Mucosa of gallbladder (tissue), 1 donor: ENCODE data around the gene SPACDR. TPM values are rescaled to one million over a fixed set of nuclear protein-coding genes. Genes with fewer than 3 reads are reported as not detected.
A peak's percentile ranks its signal among the peaks of the same experiment; 100 is the strongest.
"Not testable (repeated sequence)": the region's sequence is repeated elsewhere in the genome, so short reads cannot be mapped to it uniquely, and the experiment has no call there.

Source experiments
- DNase-seq: peaks from one replicate; pipeline ENCODE4 v3.0.0-alpha.2; 2020; ENCODE audit warnings: low spot score
- total RNA-seq: library from RNA; stranded (reverse); gene quantifications from one replicate; pipeline ENCODE4 v1.2.1, GENCODE V29; 2021
- donor health status: DM: no; HTN: no; CAD: no.

SPACDR gene
- total RNA-seq, 1 donor from 2014 or later: 1.2 TPM

DNA sequence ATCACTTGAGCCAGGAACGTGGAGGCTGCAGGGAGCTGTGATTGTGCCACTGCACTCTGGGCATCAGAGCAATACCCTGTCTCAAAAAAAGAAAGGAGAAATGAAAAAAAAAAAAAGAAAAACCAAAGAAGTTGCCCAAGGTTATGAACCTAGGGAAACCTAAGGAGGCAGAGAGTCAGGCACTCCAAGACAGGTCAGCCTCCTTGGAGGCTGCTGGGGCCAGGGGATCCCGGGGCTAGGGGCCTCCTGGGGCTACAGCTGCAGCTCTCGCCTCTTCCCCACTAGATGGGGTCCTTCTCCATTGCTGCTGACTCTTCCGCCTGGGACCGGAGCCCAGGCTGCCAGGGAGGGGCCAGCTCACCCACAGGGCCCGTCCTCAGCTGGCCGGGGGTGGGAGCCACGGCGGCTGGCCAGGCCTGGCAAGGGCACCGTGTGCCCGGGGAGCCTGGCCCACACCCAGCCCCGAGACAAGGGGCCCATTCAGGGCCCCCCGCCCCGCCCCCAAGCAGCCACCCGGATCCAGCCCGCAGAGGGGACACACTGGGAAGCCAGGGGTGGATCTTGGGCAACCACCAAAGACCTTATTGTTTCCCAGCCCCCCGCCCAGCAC, 1.7 kb upstream of the SPACDR start:
- DNase-seq: peak; percentile 73

DNA sequence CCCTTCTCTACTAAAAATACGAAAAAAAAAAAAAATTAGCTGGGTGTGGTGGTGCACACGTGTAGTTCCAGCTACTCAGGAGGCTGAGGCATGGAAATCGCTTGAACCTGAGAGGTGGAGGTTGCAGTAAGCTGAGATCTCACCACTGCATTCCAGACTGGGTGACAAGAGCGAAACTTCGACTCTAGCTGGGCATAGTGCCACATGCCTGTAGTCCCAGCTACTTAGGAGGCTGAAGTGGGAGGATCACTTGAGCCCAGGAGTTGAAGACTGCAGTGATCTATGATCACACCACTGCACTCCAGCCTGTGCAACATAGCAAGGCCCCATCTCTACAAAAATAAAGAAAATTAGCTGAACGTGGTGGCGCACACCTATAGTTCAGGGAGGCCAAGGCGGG, 1.2 kb upstream of the SPACDR start:
- no peak for DNase-seq

DNA sequence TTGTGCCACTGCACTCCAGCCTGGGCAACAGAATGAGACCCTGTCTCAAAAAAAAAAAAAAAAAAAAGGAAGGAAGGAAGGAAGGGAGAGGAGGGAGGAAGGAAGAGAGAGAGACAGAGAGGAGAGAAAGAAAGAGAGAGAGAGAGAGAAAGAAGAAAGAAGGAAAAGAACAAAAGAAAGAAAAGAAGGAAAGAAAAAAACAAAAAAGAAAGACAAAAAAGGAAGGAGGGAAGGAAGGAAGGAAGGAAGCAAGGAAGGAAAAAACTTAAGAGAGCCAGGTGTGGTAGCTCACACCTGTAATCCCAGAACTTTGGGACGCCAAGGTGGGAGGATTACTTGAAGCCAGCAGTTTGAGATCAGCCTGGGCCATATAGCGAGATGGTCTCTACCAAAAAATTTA, 731 bp upstream of the SPACDR start:
- DNase-seq: no peak

DNA sequence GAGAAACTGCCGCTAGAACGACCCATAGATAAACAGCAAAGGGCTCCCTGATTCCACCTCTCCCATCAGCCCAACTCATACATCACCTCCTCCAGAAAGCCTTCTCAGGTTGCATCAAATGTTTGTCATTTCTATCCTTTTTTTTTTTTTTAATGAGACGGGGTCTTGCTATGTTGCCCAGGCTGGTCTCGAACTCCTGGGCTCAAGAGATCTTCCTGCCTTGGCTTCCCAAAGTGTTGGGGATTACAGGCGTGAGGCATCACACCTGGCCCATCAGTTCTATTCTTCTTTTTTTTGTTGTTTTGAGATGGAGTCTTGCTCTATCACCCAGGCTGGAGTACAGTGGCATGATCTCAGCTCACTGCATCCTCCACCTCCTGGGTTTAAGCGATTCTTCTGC, 7.0 kb downstream of the SPACDR start:
- DNase-seq: no peak

DNA sequence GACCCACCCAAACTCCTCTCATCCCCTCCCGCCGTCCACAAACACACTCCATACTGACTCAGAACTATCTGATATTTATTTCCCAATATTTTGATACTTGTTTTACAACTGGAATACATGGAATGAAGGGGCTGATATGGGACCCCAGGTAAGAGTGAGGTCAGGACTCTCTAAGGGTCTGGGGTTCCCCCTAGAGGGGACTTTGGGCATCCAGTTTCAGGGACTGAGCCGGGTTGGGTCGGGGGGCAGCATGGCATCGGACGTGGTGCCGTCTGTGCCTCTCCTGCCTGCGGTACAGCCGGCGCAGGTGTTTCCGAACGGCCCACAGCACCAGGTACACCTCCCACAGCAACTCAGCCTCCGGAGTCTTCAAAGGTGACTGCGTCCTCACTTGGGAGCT, 7.5 kb downstream of the SPACDR start:
- DNase-seq: no peak

DNA sequence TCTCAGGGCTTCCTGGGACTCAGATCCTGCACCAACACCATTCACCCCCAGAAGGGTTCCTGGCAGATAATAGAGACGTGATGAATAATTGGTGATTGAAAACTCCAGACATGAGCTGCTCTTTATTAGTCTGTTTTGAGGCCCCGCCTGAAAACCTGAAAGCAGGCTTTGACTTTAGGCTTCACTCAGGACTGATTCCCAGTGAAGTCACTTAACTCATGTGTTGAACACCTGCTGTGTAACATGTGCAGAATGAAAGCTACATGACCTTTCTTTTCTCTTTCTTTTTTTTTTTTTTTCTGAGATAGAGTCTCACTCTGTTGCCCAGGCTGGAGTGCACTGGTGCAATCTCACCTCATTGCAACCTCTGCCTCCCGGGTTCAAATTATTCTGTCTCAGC, 8.9 kb downstream of the SPACDR start:
- DNase-seq: no peak

DNA sequence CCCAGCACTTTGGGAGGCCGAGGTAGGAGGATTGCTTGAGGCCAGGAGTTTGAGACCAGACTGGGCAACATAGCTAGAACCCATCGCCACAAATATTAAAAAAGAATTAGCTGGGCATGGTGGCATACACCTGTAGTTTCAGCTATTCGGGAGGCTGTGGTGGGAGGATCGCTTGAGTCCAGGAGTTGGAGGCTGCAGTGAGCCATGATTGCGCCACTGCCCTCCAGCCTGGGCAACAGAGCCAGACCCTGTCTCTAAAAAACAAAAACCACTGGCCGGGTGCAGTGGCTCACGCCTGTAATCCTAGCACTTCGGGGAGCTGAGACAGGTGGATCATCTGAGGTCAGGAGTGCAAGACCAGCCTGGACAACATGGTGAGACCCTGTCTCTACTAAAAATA, 10.2 kb downstream of the SPACDR start:
- not testable (repeated sequence) for DNase-seq

DNA sequence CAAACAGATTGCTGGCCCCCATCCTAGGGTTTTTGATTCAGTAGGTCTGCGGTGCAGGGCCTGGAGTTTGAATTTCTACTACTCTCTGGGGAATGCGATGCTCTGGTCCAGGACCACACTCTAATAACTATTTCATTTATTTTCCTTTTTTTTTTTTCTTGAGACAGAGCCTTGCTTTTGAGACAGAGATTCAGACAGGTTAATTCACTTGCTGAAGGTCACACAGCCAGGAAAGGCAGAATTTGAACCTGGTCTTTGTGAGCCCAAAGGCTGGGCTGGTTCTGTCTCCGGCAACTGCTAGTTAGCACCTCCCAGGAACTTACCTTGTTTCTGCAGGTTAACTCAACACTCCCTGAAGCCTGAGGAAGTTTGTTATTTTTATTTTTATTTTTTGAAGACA, 11.5 kb downstream of the SPACDR start:
- no peak for DNase-seq

DNA sequence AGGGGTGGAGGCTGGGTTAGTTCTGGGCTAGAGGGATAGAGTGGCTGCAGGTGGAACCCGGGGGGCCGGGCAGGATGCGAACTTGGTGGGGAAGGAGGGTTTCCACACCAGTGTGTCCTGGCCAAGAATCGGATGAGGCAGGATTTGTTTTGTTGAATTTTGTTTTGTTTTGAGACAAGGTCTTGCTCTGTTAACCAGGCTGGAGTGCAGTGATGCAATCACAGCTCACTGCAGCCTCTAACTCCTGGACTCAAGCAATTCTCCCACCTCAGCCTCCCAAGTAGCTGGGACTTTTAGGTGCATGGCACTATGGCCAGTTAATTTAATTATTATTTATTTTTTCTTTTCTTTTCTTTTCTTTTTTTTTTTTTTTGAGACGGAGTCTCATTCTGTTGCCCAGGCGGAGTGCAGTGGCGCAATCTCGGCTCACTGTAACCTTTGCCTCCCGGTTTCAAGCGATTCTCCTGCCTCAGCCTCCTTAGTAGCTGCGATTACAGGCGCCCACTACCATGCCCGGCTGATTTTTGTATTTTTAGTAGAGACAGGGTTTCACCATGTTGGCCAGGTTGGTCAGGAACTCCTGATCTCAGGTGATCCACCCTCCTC, 14.8 kb downstream of the SPACDR start:
- no peak for DNase-seq

DNA sequence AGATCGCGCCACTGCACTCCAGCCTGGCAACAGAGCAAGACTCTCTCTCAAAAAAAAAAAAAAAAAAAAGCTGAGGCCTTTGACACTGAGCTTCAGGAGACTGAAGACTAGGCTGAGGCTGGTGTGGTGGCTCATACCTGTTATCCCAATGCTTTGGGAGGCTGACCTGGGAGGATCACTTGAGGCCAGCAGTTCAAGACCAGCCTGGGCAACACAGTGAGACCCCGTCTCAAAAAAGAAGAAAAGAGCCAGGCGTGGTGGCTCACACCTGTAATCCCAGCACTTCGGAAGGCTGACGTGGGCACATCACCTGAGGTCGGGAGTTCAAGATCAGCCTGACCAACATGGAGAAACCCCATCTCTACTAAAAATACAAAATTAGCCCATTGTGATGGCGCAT, 16.7 kb downstream of the SPACDR start:
- not testable (repeated sequence) for DNase-seq

DNA sequence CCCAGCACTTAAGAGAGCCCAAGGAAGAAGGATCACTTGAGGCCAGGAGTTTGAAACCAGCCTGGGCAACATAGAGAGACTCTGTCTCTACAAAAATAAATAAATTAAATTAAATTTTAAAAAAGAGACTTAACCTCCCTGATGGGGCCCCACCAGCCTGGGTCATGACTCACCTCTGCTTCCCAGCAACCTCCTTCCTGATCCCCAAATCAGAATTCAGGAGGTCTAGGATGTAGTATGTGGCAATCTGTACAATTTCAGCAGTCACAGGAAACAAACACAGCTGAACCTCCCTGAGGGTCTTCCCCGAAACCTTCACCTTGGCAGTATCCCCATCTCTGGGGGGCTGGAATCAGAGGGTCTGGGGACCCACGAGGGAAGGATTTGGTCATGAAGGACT, 18.0 kb downstream of the SPACDR start:
- DNase-seq: no peak

DNA sequence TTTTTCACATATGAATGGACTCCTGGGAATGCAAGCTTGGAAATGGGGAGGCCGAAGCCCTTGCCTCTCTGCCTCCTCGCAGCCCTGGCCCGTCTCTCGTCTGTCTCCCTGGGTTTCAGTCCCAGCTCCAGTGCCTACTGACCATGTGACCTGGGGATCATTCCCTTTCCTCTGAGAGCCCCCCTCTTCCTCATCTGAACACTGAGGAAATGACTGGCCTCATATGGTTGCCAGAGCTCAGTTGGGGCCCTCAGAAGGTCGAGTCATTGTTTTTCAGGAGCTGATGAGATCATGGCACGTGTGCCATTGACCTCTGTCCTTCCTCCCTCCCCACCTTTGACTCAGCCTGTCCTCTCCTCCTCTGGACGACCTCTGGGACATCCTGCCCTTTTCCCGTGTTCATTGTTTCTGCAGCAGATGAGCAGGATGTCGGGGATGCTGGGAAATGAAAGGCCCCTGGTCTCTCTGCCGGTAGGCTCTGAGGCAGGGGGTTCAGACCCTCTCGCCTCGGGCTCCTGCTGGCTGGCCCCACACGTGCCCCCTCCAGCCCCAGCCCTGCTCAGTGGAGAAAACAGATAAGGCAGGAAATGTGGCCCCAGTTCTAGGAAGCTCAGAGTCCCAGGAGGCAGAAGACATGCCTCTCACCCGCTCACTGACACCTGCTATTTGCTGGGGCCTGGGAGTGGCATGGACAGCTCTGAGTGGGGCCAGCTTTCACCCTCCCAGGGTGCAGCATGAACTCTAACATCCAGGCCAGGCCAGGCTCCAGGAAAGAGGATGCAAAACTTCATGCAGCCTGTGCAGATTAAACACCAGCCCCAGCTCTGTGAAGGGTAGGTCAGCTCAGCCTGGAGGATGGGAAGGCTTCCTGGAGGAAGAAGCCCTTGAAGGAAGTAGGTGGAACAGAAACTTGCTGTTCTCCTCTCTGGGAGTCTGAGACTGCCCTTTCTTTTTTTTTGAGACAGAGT, 19.5 kb downstream of the SPACDR start:
- no peak for DNase-seq

DNA sequence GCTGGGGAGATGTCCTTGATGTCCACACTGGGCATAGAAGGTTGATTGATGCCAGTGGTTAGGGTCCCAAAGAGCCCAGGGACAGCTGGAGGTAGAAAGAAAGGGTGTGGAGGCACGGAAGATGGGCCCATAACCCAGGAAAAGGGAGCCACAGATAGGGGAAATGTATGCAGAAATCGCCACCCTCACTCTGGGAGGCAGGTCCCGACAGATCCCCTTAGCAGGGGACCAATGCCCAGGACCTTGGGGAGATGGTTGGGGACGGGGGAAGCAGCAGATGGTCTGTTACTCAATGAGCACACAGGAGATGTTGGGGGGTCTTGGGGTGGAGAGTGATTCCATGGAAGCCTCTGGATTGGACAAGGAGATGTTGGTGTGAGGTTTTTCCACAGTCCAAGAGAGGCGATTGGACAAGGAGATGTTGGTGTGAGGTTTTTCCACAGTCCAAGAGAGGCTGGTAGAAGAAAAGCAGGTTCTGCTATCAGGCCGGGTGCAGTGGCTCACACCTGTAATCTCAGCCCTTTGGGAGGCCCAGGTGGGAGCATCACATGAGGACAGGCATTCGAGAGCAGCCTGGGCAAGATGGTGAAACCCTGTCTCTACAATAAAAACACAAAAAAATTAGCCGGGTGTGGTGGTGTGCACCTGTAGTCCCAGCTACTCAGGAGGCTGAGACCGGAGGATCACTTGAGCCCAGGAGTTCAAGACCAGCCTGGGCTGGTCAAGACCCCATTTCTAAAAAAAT, 20.8 kb downstream of the SPACDR start:
- DNase-seq: no peak

DNA sequence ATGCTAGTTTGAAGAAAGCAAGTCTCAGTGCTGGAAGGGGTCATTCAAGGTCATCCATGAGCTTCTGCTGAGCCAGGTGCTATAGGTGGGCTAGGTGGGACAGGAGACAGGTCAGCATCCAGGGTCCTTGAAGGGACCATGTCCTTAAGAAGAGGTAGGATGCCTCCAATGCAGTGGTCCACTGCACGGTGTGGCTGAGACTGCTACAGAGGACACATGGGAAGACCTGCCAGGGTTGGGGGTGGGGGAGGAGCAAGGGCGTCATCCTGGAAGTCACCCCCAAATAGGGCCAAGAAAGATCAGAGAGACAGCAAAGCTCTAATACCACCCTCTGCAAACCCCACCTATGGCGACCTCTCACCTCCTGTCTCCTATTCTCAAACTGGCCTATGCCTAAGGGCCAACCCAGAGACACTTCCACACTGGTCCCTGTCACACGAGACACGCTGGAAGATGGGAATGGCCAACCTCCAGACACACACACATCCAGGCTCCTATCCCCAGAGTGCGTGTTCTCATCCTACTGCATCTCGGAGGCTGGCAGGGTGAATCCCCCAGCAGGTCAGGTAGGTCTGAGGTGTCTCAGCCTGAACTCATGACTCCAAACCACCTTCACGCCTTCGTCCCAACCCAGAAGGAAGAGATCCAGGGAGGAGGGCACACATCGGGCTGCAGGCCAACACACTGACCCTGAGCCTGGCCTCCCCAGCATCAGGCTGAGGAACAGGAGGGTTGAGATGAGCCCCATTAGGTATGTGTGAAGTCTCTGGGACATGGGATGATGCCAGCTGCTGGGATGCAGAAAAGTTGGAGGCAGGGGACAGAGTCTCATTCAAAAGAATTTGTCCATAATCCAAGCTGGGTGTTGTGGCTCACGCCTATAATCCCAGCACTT, 22.2 kb downstream of the SPACDR start:
- DNase-seq: no peak

DNA sequence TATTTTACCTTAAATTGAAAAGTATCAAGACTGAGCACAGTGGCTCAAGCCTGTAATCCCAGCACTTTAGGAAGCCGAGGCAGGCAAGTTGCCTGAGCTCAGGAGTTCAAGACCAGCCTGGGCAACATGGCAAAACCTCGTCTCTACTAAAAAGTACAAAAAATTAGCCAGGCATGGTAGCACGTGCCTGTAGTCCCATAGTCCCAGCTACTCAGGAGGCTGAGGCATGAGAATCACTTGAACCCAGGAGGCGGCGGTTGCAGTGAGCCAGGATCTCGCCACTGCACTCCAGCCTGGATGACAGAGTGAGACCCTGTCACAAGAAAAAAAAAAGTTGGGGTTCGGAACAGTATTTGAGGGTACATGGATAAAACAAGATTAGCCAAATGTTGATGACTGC, 24.8 kb downstream of the SPACDR start:
- not testable (repeated sequence) for DNase-seq

DNA sequence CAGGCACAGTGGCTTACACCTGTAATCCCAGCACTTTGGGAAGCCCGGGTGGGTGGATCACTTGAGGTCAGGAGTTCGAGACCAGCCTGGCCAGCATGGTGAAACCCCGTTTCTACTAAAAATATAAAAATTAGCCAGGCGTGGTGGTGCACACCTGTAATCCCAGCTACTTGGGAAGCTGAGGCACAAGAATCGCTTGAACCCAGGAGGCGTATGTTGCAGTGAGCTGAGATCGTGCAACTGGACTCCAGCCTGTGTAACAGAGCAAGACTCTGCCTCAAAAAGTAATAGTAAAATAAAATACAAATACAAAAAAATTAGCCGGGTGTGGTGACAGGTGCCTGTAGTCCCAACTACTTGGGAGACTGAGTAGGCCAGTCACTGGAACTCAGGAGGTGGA, 25.3 kb downstream of the SPACDR start:
- not testable (repeated sequence) for DNase-seq

DNA sequence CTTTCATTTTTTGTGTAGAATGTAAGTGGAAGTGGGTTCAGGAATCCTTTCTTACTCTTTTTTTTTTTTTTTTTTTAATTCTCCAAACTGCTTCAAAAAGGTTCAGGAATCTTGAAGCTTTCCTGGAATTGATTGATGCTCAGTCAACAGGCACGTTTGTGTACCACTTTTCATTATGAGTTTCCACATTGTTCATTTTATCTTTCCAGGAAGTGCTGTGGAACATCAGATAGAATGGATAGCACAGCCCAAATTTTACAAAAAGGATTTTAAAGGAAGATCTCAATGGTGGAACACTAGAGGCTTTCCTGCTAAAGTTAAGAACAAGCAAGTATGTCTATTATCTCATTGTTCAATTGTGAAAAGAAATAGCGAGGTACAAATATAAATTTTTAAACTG, 25.9 kb downstream of the SPACDR start:
- DNase-seq: no peak

DNA sequence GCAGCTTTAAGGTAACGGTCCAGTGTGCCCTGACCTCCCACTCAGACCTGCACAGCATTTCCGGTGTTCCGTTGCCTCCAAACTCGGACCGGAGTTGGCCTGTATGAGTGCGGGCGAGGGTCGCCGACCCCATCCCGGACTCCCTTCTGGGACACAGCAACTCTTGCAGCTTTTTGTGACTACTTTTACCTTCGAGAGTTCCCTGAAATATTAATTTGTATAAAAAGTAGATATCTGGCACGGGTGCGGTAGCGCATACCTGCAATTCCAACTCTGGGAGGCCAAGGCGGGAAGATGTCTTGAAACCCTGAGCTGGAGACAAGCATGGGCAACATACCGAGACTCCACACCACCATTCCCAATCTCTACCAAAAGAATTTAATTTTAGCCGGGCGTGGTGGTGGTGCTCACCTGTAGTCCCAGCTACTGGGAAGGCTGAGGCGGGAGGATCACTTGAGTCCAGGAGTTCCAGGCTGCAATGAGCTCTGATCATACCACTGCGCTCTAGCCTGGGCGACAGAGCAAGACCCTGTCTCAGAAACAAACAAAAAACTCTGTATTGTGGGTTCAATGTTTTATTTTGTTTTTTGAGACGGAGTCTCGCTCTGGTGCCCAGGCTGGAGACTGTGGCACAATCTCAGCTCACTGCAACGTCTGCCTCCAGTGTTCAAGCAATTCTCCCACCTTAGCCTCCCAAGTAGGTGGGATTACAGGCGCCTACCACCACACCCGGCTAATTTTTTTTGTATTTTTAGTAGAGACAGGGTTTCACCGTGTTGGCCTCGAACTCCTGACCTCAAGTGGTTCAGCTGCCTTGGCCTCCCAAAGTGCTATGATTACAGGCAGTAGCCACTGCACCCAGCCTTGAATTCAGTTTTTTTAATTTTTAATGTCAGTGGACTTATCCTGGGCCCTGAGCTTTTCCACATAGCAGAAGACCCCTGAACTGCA, 26.6 kb downstream of the SPACDR start:
- no peak for DNase-seq

DNA sequence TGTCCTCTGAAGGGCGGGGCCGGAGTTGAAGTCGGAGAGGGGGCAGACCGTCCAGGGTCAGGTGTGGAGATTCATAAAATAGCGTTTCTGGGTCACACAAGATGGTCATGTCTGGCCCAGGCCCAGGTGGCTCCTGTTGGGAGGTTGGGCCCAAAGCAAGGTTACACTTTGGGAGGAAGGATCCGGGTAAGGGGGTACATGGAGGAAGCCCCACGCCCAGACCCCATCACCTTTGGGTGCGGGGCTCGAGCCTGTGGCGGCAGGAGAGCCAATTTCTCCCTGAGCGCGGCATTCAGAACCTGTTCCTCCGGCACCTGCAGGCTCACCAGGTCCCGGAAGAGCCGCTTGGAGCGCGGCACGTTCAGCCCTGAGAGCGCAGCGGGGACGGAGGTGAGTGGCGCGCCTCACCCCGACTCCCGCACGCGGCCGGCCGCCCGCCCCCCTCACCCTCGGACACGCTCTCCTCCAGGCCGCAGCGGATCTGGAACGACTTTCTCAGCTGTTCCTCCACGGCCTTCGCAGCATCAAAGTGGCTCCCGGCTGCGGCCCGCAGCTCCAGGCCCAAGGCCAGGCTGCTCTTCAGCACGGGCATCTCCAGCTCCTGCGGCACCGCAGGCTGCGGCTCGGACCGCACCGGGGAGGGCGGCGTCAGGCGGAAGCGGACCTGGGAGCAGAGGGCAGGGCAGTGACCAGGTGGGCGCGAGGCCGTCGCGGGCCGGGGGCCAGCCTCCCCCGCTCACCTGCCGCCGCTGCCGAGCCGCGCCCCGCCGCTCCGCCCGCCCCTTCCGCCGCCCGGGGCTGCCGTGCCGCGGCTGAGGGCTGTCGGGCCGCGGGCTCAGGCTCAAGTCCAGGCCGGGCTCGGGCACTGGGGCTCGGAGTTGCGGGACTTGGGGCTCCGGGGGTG, 28.4 kb downstream of the SPACDR start:
- DNase-seq: peak; percentile 34
